HG02981 (cell line): ENCODE results near the gene NCBP1.
"Not testable (repeated sequence)": the region's sequence is repeated elsewhere in the genome, so short reads cannot be mapped to it uniquely, and the experiment has no call there.

Experiments used
- ATAC-seq: cut with Tn5 transposase; IDR thresholded peaks from one replicate; pipeline ENCODE4 v1.9.1; 2021; ENCODE audit warnings: mild to moderate bottlenecking, moderate library complexity; ENCODE audit not compliant: unreplicated experiment

Gene NCBP1, protein sequence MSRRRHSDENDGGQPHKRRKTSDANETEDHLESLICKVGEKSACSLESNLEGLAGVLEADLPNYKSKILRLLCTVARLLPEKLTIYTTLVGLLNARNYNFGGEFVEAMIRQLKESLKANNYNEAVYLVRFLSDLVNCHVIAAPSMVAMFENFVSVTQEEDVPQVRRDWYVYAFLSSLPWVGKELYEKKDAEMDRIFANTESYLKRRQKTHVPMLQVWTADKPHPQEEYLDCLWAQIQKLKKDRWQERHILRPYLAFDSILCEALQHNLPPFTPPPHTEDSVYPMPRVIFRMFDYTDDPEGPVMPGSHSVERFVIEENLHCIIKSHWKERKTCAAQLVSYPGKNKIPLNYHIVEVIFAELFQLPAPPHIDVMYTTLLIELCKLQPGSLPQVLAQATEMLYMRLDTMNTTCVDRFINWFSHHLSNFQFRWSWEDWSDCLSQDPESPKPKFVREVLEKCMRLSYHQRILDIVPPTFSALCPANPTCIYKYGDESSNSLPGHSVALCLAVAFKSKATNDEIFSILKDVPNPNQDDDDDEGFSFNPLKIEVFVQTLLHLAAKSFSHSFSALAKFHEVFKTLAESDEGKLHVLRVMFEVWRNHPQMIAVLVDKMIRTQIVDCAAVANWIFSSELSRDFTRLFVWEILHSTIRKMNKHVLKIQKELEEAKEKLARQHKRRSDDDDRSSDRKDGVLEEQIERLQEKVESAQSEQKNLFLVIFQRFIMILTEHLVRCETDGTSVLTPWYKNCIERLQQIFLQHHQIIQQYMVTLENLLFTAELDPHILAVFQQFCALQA

DNA sequence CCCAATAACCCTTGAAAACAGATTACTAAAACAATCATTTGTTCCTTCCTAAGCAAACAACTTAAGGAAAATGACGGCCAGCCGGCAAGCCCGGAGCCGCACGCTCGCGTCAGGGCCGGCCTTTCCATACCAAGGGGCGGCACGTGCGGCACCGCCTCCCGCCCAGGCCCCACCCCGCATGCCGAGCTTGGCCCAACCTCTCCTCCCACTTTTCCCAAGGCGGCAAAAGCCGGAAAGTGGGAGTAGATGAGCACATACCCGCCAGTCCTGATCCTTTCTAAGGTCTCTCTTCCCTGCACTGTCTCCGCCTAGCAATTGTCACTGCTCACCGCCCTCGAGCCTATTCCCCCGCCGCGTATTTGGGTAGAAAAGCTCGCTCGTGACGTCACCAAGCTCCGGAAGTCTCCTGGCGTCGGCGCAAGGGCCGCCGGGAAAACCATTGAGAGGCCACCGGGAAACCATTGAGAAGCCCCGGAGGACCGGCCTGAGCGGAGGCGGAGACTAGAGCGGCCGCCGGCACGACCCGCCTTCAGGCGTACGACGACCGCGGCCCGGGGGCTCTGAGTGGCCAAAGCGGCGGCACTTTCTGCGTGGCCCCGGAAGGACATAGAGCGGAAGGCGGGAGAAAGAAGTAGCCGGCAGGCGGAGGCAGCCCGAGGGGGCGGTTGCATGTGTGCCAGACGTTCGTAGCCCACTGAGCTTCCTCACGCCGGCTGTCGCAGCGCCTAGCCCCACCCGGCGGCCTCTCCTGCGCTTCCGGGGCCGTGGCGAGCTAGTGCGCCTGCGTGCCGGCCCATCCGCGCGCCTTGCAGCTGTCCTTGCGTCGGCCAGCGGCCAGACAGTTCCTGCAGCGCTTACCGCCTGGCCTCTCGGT lies at the start of gene NCBP1, which contains the start of gene TSTD2:
Gene NCBP1 (plus strand): TSS at position 837 of the 874 bp plus-strand sequence. CDS start 61 bp downstream, outside the sequence.
Gene TSTD2 (minus strand): TSS at position 384 of the 874 bp plus-strand sequence. CDS start 5,806 bp downstream, outside the sequence.
- peak; percentile 84 for ATAC-seq

DNA sequence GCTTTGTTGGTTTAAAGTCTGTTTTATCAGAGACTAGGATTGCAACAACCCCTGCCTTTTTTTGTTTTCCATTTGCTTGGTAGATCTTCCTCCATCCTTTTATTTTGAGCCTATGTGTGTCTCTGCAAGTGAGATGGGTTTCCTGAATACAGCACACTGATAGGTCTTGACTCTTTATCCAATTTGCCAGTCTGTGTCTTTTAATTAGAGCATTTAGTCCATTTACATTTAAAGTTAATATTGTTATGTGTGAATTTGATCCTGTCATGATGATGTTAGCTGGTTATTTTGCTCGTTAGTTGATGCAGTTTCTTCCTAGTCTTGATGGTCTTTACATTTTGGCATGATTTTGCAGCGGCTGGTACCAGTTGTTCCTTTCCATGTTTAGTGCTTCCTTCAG lies 48.8 kb upstream of the NCBP1 start:
- ATAC-seq, result not testable (repeated sequence)

DNA sequence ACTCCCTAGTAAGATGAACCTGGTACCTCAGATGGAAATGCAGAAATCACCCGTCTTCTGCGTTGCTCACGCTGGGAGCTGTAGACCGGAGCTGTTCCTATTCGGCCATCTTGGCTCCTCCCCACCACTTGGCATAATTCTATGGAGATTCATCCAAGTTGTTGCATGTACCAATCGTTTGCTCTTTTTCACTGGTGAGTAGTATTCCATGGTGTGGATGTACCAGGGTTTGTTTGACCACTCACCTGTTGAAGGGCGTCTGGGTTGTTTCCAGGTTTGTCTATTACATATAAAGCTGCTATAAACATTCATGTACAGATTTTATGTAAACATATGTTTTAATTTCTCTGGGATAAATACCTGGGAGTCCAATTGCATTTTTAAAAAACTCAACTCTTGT lies 46.7 kb upstream of the NCBP1 start:
- not testable (repeated sequence) for ATAC-seq

DNA sequence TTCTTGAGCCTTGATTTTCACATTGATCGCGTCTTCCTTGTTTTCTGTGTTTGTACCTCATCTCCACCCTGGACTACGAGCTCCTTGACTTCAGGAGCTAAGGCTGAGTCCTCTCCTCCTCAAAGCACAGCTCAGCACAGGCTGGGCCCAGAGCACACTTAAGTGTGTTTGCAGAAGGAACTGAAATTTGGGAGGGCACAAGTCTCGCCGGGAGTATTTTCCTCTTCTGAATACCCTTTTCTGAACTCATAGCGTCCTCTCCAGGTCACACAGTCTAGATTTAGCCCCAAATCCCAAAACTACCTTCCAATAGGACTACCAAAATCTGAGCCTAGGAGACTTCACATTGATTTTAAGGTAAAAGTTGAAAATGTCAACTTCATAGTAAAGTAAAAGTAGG lies 42.1 kb upstream of the NCBP1 start:
- no peak for ATAC-seq

DNA sequence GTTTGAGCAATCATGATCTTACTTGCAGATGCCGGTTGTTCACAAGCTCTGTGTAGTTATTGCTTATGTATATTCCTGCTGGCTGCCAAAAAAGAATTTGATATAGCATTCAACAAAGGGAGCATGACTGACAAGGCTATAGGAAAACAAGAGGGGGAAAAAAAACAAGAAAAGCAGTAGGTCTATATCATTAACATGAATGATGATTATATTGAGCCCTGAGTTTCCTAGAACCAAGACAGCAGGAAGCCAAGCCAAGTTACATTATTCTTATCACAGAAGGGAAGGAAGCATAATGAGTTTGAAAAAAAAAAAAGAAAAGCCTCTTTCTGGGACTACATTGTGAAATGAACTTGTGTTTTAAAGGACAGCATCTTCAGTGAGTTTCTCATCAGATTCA lies 41.5 kb upstream of the NCBP1 start:
- ATAC-seq, result no peak

DNA sequence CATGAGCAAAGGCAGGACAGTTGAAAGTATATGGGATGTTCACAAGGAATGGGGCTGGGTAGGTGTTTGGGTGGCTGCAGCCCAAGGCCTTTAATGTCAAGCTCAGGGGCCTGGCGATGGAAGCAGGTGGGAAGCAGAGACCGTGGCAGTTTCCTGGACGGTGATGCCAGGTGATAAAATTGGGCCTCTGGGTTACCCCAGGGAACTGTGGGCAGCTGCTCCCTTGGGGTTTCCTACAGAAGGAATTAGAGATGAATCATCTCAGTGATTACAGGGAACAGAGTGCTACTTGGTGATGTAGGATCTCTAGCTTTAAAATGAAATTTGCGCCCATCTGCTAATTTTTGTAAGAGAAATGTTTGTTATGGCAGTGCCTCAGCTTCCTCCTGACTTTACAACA lies 39.7 kb upstream of the NCBP1 start:
- no peak for ATAC-seq

DNA sequence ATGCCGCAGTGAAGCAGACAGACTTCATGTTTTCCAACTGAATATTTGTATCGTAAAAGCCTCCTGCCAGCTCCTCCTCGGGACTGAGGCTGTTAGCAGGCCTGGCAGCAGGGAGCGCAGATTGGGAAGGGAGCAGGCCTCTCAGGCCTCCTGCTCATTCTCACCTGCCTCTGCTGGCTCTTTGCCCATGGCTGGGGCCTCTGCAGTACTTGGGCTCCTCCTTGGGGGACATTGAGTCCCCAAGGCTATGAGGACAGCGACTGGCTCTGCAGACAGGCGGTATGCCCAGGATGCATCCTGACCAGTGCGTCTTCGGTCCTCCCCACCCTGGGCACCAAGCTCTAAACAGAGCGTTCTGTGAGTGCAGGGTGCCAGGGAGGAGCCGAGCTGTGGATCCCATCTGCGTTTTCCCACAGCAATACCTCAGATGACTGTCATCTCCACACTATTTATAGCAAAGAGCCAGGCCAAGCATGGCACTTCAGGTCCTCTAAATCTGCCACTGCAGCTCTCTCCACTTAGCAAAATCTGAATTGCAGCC lies 39.2 kb upstream of the NCBP1 start:
- no peak for ATAC-seq

DNA sequence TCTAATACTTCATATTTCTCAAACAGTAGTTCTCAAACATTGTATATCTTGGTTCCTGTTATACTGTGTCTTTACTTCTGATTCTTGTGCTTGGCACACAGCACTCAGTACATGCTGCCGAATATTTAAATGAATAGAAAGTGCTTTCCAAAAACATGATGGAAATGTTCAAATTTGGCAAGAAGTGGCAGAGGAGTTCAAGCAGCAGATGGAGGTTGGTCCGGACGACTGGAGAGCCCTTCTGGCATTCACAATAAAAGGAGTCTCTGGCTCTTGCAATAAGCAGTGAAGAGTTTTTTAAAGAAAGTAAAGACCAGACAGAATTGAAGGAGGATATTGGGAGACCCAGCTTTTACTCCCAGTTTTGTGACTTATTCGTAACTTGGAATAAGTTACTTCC lies 36.7 kb upstream of the NCBP1 start:
- no peak for ATAC-seq

DNA sequence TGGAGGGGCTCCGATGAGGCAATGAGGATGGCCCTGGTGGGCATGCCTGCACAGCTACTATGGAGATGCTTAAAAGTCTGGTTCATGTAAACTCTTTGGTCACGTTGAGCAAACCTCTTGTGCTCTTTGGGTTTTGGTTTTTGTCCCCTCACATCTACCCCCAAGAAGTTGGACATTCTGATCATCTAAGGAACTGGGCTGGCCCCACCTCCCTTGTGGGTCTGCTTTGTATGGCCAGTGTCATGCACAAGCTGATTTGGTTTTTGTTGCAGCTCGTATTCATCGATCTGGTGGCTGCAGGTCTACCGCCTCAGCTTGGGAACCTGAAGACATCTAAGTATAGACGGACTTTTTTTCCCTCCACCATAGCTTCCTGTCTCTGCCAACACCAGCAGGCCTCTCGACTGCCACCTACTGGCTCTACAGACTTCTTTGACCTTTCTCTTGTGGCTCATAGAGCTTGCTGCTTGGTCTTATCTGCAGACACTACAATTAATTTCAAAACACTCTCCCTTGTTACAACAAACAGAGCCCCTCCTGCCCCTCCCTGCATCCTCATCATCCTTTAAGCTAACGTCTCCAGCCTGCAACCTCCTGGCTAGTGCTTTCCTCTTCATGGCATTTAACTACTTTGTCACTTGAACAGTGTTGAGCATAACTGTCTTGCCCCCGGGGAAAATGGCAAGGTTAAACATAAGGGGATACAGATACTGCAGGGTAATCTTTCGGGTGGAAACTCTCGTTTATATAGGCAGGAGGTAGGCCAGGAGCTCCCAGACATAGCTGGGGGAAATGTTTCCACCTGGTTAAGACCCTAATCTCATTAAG lies 34.9 kb upstream of the NCBP1 start:
- peak; percentile 84 for ATAC-seq

DNA sequence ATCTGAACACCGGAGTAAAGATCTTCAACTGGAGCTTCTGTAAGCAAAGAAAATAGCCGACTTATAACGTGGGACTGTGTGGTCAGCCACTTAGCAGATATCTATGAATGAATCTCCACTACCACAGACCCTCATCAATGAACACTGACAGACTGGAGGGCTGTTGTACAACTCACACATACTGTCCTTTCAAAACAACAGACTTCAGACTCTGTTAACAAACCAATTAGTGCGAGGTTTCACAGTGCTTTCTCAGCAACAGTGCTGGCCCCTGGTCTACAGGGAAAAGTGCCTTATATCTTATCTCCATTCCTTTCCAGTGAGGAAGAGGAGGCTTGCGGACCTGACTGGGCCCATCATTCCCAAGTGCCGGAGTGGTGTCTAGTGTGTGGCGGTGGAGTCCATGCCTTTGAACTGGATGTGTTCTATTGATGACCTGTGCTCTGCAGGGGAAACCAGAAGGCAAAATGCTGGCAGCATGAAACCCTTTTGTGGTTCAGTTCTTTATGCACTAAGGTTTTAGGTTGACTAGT lies 34.2 kb upstream of the NCBP1 start:
- ATAC-seq, result no peak

DNA sequence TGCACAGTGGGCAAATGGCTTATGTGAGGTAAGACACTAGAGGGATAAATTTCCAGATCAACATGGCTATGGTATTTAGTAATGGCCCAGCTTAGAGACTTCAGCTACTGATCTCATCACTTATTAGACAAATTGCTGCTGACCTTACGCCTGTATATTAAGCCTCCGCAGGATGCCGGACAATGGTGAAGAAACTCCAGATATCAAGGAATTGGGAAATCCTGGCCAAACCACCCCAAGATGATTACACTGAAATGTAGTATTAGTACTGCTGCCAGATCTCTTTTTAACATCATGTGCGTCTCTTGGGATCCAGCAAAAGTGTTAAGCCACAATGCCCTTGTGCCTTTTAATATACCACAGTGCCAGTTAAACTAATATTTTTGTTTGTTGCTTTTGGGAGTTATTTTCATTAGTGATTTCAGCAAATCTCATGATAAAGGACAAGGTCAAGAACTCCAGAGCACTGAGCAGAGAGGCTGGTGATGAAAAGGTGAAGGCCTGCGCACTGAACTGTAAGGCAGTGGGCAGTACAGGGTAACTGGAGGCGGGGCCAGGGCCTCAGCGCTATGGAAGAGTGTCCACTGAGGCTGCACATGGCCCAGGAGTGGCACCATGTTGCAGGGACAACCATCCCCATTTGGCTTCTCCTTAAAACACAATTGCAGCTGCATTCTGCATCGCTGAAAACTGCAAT lies 32.9 kb upstream of the NCBP1 start:
- ATAC-seq, result no peak

DNA sequence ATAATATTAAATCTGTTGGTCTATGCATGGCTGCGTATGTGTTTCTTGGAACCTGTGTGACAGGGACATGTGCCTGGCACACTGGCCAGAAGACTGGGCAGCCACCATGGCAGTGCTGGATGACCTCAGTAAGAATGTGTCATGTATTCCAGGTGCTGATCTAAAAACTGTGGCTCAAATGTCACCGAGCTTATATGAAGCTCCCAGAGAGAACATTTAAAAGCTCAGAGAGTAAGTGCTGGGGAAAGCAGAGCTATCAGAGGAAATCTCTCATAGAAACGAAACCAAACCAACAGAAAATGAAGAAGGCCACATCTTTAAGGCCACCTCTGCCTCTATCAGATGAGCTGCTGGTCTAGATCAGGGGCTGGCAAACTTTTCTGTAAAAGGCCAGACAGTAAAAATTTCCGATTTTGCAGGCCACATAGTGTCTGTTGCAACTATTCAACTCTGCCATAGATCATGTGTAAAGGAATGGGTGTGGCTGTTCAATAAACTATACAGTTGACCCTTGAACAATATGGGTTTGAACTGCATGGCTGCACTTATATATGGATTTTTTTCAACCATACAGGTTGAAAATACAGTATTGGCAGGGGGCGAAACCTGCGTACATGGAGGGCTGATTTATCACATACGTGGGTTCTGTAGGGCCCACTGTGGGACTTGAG lies 32.3 kb upstream of the NCBP1 start:
- no peak for ATAC-seq

DNA sequence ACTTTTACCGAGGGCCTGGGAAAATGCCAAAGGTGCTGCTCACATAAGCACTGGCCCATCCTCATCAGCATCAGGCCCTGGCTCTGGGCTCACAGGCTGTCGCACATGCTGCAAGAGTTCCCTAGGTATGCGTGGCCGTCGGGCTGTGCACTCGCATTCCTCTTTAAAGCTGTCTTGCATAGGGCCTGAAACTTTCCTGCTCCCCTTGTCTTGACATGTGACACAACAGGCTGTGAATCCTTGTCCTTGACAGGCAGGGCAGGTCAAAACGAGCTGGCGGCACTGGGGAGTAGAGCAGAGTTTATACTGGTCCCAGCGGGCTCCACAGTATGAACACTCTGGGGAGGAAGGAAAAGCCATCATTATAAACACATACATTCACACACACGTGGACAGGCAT lies 31.2 kb upstream of the NCBP1 start:
- ATAC-seq, result no peak

DNA sequence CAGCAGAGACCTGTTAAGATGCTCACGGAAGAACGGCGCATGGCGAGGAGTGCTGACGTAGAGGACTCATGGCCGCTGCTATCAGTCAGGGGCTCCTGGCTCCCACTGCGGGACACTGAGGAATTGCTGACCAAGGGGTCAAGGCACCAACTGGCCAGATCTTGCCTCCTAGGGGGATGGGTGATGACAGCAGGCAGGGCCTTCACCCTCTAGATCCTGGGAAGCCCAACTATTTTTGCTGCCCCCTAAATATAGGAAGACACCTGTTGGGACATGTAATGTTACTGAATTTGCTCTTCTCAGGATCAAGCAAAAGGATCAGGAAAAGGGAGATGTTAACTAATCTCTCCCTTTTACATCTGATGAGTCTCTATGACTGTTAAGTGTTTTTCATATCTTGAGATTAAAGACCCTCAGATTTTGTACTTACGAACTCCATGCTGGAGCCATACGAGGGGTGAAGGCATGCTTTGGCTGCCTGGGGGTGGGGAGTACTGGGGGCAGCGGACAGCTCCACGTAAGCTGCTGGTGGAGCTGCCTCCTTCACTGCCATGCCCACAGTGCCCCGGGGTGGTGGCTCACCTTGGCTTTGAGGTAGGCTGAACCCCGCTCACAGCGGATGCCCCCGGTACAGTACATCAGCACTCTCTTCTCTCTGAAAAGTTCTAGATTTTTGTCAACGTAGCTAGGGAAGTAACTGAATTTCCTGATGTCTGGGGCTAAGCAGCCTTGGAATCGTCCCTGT lies 28.5 kb upstream of the NCBP1 start:
- ATAC-seq, result no peak

DNA sequence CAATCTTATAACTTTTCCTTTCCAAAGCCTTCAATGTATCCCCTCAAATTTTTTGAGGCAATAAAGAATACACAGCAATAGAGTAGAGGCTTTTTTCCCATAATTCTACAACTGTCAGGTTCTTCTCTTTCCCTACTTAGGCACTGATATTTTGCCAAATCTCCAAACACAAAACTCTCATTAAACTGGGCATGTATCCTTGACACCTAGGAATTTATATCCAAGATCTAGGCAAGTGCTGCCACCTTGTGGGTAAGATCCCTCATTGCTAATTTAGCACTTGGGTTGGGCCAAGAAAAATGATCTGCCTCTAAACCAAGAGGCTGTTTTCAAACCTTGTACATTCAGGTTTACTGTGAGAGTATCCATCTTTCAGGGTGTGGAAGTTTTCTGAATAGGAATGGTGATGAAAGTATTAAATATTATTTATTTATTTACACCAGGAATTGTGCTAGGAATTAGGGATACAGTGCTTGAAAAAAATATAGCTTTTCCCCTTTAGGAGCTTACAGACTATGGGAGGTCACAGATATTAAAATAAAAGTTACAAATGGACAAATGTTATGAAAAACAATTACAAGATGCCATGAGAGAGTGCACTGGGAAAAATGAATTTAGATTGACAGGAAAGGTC lies 18.1 kb upstream of the NCBP1 start:
- no peak for ATAC-seq

DNA sequence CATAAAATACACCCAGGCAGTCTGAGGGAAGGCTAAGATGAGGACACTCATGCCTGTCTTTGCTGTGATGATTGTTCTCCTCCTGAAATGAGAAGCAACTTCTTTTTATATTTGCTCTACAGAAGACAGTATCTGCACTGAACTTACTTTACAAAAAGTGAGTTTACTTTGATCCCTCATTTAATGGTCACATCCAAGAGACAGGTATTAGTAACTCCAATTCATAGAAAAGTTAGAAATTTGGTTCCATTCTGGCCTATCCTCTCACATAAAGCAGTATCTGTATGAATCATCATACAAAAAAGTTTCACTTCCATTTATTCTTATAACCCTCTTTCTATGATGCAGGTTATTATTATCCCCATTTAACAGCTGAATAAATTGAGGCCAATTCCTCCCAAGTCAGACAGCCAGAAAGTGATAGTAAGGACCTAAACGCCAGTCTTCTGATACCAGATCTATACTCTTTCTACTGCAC lies 15.6 kb upstream of the NCBP1 start:
- no peak for ATAC-seq

DNA sequence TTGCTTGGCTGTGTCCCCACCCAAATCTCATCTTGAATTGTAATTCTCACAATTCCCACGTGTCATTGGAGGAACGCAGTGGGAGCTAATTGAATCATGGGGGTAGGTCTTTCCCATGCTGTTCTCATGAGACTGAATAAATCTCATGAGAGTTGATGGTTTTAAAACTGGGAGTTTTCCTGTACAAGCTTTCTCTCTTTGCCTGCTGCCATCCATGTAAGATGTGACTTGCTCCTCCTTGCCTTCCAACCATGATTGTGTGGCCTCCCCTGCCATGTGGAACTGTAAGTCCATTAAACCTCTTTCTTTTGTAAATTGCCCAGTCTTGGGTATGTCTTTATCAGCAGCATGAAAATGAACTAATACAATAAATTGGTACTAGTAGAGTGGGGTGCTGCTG lies 13.6 kb upstream of the NCBP1 start:
- ATAC-seq, result not testable (repeated sequence)
